Uterus (tissue), 4 donors: ENCODE results near the gene ZNF687. TPM values are rescaled to one million over a fixed set of nuclear protein-coding genes. Genes with fewer than 3 reads are reported as not detected.

ENCODE experiments used
- DNase-seq, 2 donors: peaks; one replicate each; pipeline ENCODE4 v3.0.0-alpha.2; 2019 to 2020
- H3K27ac ChIP-seq, 2 donors: fragments of 200-600 bp; sonication (generic); 1 replicate in 1 of 2; 2 replicates in 1 of 2; pipeline ENCODE4 v1.5.1; 2016 to 2018
- H3K27me3 ChIP-seq, 2 donors: fragments of 200-600 bp; sonication (generic); one replicate each; pipeline ENCODE4 v1.5.1; 2018 to 2019; ENCODE audit warnings: control low read depth in 1 of 2
- H3K36me3 ChIP-seq, 2 donors: fragments of 200-600 bp; sonication (generic); one replicate each; pipeline ENCODE4 v1.5.1; 2019; ENCODE audit warnings: control low read depth in 1 of 2
- H3K4me1 ChIP-seq, 2 donors: fragments of 200-600 bp; sonication (generic); one replicate each; pipeline ENCODE4 v1.5.1; 2018 to 2019; ENCODE audit warnings: control low read depth in 1 of 2
- H3K4me3 ChIP-seq, 2 donors: fragments of 200-600 bp; sonication (generic); 1 replicate in 1 of 2; 2 replicates in 1 of 2; pipeline ENCODE4 v1.5.1; 2018 to 2019; ENCODE audit warnings: mild to moderate bottlenecking in 1 of 2
- H3K9me3 ChIP-seq, 2 donors: fragments of 200-600 bp; sonication (generic); one replicate each; pipeline ENCODE4 v1.5.1; 2019; ENCODE audit warnings: control low read depth in 1 of 2
- POLR2A ChIP-seq, 2 donors: fragments of 450-650 bp; IDR thresholded peaks; one replicate each; pipeline ENCODE4 v1.6.1; 2016; ENCODE audit warnings: antibody characterized with exemption in 2 of 2, mild to moderate bottlenecking in 1 of 2, moderate library complexity in 1 of 2
- intact Hi-C: fragments of 100-400 bp; cut with DNase I; formaldehyde crosslinking; loops from one replicate; pipeline ENCODE4 v1.15.1; 2023; ENCODE audit warnings: low total_unique reads
- total RNA-seq, 4 donors: library from RNA; depleted of rRNA in 3 of 4; stranded (reverse); fragments of >200 nt in 3 of 4; gene quantifications; one replicate each; pipeline versions ENCODE4 v1.1.0 to v1.2.4, GENCODE V29; 2014 to 2023
- TF ChIP-seq, protein P1 (sequence below), 4 experiments: fragments of 200-600 bp in 2 of 4; fragments of 450-650 bp in 2 of 4; sonication (generic) in 2 of 4; IDR thresholded peaks; one replicate each; pipeline ENCODE4 v1.5.1; 2016 to 2019; ENCODE audit warnings: antibody characterized with exemption in 4 of 4, mild to moderate bottlenecking in 2 of 4, moderate library complexity in 1 of 4
- donor health status: DM: yes; HTN: yes; CAD: no.

Gene ZNF687
- total RNA-seq, 4 donors from 2014 or later = 6.4 to 31.9 (median 10.9) TPM

DNA sequence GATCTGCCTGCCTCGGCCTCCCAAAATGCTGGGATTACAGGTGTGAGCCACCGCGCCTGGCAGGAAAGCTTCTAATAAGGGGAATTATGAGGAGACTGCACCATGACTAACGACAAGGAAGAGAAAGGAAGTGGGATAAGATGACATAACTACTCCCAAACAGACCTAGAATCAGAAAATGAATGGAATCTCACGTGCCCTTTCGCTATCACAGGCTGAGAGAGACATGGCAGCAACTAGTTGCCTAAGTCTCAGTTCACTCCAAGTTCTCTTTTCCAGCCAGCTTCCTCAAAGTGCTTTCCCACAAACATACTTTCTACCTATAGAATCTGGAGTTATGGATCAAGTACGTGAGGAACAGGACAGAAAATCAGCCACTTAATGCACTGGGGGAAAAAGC, 43.1 kb downstream of the ZNF687 start:
- no peak overlapping the region for H3K4me3 ChIP-seq
- no peaks in the 10 kb centered on the region for H3K36me3 ChIP-seq
- intact Hi-C loops = no loop called here
- peak overlapping the region in 1 of 2 donors; percentile 8 for H3K27ac ChIP-seq
- no peaks in the 10 kb centered on the region for H3K9me3 ChIP-seq
- H3K4me1 ChIP-seq = peaks cover 0 to 4% of the 10 kb centered on the region in 2 donors
- DNase-seq = no peak
- H3K27me3 ChIP-seq = no peaks in the 10 kb centered on the region
- TF ChIP-seq POLR2A (IDR thresholded peaks at IDR 0.05) = no peak
- TF ChIP-seq, protein P1, sequence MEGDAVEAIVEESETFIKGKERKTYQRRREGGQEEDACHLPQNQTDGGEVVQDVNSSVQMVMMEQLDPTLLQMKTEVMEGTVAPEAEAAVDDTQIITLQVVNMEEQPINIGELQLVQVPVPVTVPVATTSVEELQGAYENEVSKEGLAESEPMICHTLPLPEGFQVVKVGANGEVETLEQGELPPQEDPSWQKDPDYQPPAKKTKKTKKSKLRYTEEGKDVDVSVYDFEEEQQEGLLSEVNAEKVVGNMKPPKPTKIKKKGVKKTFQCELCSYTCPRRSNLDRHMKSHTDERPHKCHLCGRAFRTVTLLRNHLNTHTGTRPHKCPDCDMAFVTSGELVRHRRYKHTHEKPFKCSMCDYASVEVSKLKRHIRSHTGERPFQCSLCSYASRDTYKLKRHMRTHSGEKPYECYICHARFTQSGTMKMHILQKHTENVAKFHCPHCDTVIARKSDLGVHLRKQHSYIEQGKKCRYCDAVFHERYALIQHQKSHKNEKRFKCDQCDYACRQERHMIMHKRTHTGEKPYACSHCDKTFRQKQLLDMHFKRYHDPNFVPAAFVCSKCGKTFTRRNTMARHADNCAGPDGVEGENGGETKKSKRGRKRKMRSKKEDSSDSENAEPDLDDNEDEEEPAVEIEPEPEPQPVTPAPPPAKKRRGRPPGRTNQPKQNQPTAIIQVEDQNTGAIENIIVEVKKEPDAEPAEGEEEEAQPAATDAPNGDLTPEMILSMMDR (IDR thresholded peaks at IDR 0.05) = no peak

DNA sequence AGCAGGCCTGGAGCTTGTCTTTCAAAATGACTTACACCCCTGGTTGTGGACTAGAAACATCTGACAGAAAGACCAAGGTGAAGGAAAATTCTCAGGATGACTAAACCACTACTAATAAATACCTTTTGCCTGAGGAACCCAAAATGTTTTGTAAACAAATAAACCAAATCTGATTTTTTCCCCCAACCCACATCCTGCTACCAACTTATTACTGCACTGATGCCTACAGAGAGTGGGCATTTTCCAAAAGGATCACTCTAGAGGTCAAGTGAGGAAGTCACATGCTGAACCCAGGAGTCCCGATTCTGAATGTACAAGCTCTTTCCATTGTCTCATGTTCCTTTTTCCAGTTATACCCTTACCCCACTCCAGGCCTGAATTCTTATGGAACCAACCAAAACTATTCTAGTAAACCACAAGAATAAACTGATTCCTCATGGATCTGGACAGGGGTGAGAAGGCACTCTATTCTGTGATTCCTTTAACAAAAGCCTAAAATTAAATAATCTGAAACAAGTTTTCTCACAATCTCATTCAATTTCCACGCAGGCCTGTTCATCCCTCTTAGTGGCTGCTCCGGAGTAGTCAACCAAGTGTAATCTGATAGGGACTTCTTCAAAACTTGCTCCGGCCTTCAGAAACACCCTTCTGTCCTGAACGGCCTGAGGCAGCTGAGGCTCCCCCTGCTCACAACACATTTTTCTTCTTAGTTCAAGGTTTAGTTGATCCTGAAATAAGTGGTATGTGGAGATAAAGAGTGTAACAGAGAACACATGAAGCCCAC, 43.7 kb downstream of the ZNF687 start:
- Histone ChIP-seq H3K36me3 (no peaks in the 10 kb centered on the region), H3K27me3 (no peaks in the 10 kb centered on the region), H3K27ac (peak overlapping the region; percentile 91 to 94), H3K9me3 (no peaks in the 10 kb centered on the region), H3K4me1 (peaks cover 0 to 4% of the 10 kb centered on the region in 2 donors), H3K4me3 (peak overlapping the region; percentile 61 to 62)
- TF ChIP-seq, protein P1 (IDR thresholded peaks at IDR 0.05) = no peak
- TF ChIP-seq POLR2A (IDR thresholded peaks at IDR 0.05) = no peak
- no peak for DNase-seq
- intact Hi-C loops = no loop called here

DNA sequence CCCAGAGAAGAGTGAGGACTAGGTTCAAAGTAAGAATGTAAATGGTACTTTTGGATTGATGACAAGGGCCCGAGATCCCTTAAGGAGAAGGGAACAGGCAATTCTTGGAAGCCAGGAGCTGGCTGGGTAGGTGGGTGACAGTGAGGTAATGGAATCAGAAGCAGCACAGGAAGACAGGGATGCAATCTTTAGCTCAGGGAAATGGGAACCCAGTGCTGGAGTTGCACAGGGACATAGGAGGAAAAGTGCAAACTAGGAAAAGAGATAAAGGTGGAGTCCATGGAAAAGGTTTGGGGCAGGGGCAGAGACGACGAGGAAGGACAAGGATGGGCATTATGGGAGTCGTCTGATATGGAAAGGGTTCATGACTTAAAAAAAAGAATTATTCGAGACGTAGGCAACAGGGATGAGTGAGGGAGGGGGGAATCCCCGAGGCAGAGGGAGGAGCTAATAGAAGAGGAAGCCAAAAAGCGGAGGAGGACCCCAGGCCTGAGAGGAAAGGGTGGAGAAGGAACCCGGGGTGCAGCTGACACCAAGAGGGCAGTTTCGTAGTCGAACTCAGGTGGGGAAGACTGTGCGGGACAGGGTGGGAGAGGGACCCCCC, 44.6 kb downstream of the ZNF687 start:
- DNase-seq = peak; percentile 60 to 61
- TF ChIP-seq, protein P1 (IDR thresholded peaks at IDR 0.05) = no peak
- TF ChIP-seq POLR2A (IDR thresholded peaks at IDR 0.05) = no peak
- intact Hi-C loops = no loop called here
- Histone ChIP-seq H3K27me3 (no peaks in the 10 kb centered on the region), H3K27ac (peak overlapping the region; percentile 91 to 94), H3K4me3 (peak overlapping the region; percentile 61 to 62), H3K9me3 (no peaks in the 10 kb centered on the region), H3K36me3 (no peaks in the 10 kb centered on the region), H3K4me1 (peaks cover 0 to 4% of the 10 kb centered on the region in 2 donors)

DNA sequence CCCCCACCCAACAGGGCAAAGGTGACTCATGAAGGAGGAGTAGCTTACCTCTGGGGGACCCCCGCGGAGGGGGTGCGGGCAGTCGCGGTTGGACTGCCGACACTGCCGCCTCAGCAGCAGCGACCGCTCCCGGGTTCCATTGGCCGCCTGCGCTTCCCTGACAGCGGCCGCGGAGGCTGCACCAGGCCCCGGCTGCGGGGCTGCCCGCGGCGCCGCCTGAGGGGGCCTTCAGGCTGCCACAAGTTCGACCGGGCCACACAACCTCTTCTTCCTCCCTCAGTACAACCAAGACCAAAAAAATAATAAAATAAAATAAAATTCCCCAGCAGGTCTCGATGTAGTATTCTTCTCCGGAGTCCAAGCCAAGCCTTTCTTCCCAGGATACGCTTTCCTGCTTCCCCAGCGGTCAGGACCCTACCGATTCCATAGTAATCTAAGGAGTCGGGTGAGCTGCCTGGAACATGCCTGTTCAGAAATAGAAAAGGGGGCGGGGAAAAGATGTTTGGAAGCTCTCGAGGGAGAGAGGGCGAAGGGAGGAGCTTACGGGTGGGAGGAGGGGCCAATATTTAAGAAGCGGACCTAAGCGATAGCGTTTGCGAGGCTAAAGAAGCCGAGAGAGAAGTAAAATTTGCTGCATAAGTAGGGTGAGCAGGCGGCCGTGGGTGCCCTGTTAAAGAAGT, 45.3 kb downstream of the ZNF687 start, which contains the start of gene PI4KB:
Gene PI4KB, minus strand, starts transcription at position 194 of the 680 bp plus-strand sequence. CDS start 10,935 bp downstream, outside the sequence.
- peaks cover 0 to 4% of the 10 kb centered on the region in 2 donors for H3K4me1 ChIP-seq
- H3K27ac ChIP-seq = peak within 1 kb of the TSS; percentile 91 to 94
- no peaks in the 10 kb centered on the region for H3K36me3 ChIP-seq
- intact Hi-C loops = no loop called here
- H3K4me3 ChIP-seq = peak within 1 kb of the TSS; percentile 61 to 62
- no peaks in the 10 kb centered on the region for H3K9me3 ChIP-seq
- peak; percentile 46 to 79 for TF ChIP-seq POLR2A (IDR thresholded peaks at IDR 0.05)
- TF ChIP-seq, protein P1 (IDR thresholded peaks at IDR 0.05) = peak in 3 of 4 experiments; percentile 7 to 18 (median 12)
- peak; percentile 92 to 97 for DNase-seq
- no peaks in the 10 kb centered on the region for H3K27me3 ChIP-seq
